WTC11 (cell line): ENCODE data around the gene CLIC6.

Experiments used
- CREB1 ChIP-seq: sonication (generic); formaldehyde crosslinking; IDR thresholded peaks from 2 replicates; pipeline ENCODE4 v1.8.0; 2023; ENCODE audit warnings: mild to moderate bottlenecking, missing genetic modification reagents
- CTCF ChIP-seq: fragments of 200-600 bp; IDR thresholded peaks from 2 replicates; pipeline ENCODE4 v1.8.0; 2022; ENCODE audit warnings: antibody characterized with exemption
- NR2C2 ChIP-seq: sonication (generic); formaldehyde crosslinking; IDR thresholded peaks from 2 replicates; pipeline ENCODE4 v1.8.0; 2022; ENCODE audit warnings: mild to moderate bottlenecking, missing genetic modification reagents
- STAT6 ChIP-seq: sonication (generic); formaldehyde crosslinking; conservative IDR thresholded peaks from 2 replicates; pipeline ENCODE4 v1.8.1; 2023; ENCODE audit warnings: mild to moderate bottlenecking, low read depth, missing genetic modification reagents, moderate library complexity
- ZNF281 ChIP-seq: sonication (generic); formaldehyde crosslinking; IDR thresholded peaks from 2 replicates; pipeline ENCODE4 v1.8.0; 2023; ENCODE audit warnings: mild to moderate bottlenecking, missing genetic modification reagents

GRCh38 chr21:34674468-34674867 is 5.7 kb downstream of the CLIC6 start:
- TF ChIP-seq NR2C2 = no peak
- TF ChIP-seq CREB1 (CRISPR knock-in tag) = no peak
- no peak for TF ChIP-seq ZNF281 (CRISPR knock-in tag)
- TF ChIP-seq CTCF = no peak
- no peak for TF ChIP-seq STAT6 (CRISPR knock-in tag)
